Colon (tissue), 2 donors: ENCODE measurements around the gene ZFYVE21.

Experiments used
- FAIRE-seq: peaks from 2 replicates; lab custom pipeline; 2012; peaks lifted over from hg19 to GRCh38; lab: Jason Lieb, UNC
- donor health status: control.
- donor health status: control.

Gene ZFYVE21

DNA sequence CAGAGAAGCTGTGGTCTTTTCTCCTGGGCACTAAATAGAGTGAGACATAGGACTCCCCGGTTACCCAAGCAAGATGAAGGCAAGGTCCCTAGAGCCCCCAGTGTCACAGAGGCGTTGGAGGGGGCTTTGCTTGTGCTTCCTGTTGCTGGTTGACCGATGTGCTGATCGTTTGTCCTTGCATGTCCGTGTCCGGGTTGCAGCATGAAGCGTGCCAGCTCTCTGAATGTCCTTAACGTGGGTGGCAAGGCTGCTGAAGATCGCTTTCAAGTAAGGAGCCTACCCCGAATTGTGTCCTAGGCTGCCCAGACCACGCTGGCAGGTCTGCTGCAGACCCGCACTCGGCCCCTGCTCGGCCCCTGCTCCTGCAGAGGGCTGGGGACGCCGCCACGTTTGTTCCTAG is 23.5 kb upstream of the ZFYVE21 start:
- FAIRE-seq, result no peak

DNA sequence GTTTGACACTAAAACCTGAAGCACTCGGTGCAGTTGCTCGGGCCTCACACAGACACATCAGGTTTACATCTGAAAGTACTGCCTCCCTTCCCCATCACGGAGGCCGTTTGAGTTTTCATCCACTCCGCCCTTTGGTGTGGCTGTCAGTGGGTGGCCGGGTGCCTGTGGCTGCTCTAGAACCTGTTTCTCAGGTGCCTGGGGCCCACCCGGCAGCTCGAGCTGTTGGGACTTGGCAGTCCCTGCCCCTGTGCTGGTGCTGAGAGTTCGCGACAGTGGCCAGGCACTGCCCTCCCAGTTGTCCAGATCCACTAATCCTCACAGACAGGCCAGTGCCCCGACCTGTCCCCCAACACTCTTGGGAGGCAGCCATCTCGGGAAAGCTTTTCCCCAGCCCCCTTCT is 22.7 kb upstream of the ZFYVE21 start:
- no peak for FAIRE-seq

DNA sequence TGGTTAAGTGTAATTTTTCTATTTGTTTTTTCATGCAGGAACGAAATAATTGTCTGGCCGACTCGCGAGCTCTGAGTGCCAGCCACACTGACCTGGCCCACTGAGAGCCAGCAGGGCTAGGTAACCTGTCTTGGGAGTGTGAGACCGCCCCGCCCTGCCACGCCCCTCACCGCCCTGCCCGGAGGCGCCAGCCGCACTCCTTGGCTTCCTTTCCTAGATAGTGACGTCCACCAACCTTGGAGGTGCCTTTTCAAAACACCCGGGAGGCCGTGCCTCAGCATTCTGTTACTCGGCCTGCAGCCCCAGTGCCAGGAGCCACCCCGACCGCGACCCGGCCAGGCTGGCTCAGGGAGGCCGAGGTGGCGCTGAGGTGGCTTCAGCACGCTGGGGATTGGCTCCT is 22.1 kb upstream of the ZFYVE21 start:
- no peak for FAIRE-seq

DNA sequence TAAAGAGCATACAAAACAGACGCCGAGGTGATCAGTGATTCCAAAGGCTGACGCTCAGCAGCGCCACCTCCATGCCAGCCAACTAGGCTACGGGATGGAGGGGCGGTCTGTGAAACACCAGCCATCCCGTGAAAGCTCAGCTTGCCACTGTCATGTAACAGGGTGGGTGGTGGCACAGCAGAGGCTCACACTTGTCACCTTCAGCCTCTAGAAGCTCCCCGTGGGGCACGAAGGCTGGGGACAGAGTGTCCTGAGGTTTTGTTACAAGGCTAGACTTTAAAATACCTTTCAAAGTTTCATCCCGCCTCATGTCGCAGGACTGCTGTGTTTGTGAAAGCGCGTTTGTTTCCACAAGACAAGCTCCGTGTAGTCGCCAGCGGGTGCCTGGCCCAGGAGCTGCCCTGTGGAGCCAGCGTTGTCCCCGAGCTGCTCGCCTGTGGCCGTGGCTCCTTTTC is 21.0 kb upstream of the ZFYVE21 start:
- FAIRE-seq, result no peak

DNA sequence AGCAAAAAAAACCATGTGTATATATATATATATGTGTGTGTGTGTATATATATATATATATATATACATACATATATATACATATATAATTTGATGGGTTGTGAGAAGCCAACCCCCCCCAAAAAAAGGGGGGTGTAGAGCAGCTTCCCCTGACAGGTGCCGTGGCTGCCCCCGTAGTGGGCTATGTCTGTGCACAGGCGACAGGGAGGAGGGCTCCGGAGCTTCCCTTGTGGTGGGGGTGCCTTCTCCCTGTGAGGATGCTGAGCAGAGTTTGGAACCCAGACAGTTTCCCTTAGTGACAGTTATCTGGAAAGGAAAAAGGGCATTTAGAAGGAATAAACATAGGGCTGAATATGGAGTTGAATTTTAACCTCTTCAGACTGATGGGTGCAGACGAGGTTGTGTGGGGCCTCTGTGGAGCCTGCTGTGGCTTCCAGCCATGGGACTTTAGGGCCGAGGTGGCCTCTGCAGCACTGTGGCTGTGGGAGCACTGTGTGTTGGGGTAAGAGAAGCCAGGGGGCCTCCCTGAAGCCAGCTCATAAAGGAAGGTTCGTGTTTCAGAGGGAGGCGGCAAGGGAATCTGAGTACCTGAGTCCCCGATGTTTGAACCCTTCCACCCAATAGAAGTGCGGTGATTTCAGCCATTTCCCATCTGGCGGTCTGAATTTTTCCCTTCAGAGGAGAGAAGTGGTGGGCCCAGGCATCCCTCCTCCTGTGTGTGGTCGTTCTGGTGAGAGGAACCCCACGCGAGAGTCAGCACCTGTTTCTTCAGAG is 20.1 kb upstream of the ZFYVE21 start:
- no peak for FAIRE-seq

DNA sequence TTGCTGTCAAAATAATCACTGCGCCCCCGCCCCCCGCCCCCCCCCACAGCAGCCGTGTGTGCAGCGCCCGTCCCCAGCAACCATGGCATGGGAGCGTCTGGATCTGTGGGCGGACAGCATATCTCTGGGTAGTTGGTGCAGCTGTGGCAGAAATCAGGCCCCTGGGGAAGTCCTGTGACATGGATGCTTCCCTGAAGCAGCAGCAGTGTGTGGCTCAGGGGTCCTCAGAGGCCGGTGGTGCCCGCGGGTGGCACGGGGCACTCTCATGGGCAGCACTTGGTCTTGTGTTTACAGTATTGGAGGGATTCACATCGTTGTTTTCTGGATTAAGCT is 19.6 kb upstream of the ZFYVE21 start:
- FAIRE-seq, result no peak

DNA sequence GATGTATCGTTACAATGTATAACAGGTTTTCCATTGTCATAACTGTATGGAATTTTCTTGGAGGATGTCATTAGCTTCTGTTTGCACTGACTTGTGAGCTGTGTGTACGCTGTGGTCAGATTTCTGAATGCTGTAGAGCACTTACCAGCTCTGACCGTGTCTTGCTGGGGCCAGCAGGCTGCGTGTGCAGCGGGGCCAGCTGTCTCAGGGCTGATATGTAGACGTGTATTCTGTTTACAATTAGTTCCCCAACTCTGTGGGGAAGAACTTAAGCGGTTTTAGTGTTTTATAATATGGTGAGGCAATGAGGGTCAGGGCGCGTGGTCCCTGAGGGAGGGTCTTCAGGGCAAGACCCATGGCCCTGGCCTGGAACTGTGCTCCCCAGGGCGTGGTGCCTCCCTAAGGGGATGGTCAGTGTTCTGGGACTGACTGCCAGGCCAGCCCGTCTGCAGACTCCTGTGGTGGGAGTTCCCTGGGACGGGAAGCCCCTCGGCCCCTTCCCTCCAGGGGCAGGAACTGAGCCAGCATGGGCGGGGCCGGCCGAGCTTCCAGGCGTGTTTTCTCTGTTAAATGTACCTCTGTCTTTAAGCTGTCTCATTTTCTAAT is 19.0 kb upstream of the ZFYVE21 start:
- no peak for FAIRE-seq

DNA sequence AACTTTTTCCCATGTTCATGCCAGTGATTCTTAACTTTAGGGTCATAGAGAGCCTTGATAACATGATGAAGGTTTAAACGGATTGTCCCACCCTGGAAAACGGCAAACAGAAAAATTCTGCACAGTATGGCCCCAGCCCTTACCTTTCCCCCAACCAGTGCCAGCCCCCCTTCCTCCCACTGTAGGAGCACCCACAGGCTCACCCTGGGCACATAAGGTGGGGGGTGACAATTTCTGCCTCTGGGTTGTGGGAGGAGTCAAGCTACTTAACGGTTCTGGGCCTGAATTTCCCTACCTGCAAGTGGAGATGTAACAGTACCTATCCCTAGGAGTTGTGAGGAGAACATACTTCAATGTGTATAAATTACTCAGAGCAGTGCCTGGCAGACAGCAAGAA is 18.4 kb upstream of the ZFYVE21 start:
- FAIRE-seq, result no peak

DNA sequence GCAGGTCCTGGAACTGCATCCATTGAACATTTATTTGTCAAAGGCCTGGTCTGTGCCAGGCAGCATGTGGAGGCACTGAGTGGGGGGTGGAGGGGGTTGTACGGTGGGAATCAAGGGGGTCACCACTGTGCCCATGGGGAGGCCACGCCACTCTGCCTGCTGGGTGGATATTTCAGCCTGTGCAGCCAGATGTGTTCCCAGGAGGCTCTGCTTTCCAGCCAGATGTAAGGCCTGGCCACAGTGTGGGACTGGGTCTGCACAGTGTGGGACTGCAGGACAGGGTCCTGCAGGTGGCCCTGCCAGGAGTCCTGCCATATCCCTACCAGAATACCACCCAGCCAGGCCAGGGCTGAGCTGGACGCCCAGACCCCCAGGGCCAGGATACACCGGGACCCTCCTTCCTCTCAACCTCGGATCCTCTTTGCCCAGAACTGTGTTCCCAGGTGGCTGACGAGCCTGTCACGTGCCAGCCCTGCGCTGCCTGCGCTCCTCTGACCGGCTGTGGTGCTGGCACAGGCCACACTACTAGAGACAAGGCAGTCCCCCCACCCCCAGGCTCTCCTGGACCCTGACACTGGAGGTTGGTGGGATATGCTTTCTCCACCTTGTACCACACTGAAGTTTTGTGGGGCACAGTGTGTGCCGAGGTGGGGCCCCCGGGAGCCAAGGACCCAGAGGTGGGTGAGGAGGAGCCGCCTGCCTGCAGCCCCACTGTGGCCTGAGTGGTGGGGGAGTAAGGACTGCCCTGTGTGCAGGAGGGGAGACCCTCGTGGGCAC is 17.8 kb upstream of the ZFYVE21 start:
- no peak for FAIRE-seq

DNA sequence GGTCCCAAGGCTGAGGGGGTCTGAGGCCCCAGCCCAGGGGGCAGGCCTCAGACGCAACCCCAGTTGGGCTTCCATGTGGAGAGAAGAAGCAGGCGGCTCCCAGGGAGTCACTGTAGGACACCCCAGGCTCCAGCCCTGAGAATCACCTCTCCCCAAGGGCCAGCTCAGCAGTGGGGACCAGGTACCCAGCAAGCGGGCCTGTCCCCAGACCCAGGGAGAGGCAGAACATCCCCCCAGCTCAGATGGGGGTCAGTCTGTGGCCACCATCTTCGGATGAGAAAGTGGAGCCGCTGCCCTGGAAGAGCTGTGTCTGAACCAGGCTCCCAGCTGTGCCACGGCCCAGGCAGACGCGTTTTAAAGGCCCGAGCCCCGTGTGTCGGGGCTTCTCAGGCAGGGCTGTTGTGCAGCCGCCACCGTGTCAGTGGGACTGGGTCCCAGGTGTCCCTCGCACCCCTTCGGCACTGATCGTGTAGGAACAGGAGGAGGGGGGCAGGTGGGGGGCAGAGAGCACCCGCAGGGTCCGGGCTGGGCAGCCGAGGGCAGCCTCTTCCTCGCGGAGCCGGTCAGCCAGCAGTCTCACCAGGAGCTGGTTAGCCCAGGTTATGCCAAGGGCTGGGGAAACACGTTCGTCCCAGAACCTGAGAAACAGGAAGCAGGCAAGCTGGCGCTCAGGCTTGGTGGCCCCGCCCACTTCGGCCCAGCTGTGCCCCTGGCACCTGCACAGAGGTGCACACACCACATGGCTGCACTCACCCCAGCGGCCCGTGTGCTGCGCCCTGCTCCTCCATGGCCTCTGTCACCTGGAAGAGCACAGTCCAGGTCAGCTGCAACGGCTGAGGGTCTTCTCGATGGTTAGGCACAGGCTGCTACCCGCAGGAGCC is 17.0 kb upstream of the ZFYVE21 start:
- no peak for FAIRE-seq

DNA sequence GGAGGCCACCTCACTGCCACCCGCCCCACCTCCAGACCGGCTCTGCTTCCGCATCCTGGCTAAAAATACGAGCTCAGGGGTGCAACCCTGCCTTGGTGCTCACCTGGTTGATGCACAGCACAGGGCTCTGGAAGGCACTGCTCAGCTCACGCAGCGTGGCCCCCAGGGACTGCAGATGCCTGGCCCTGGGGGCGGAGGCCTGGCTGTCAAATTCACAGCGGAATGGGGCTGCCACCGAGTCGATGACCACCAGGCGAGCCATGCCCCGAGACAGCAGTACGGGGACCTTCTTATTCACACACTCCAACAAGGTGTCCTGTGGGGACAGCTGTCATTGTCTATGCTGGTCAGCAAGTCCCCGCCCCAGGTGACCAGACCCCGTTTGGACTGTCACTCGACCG is 16.3 kb upstream of the ZFYVE21 start:
- no peak for FAIRE-seq

DNA sequence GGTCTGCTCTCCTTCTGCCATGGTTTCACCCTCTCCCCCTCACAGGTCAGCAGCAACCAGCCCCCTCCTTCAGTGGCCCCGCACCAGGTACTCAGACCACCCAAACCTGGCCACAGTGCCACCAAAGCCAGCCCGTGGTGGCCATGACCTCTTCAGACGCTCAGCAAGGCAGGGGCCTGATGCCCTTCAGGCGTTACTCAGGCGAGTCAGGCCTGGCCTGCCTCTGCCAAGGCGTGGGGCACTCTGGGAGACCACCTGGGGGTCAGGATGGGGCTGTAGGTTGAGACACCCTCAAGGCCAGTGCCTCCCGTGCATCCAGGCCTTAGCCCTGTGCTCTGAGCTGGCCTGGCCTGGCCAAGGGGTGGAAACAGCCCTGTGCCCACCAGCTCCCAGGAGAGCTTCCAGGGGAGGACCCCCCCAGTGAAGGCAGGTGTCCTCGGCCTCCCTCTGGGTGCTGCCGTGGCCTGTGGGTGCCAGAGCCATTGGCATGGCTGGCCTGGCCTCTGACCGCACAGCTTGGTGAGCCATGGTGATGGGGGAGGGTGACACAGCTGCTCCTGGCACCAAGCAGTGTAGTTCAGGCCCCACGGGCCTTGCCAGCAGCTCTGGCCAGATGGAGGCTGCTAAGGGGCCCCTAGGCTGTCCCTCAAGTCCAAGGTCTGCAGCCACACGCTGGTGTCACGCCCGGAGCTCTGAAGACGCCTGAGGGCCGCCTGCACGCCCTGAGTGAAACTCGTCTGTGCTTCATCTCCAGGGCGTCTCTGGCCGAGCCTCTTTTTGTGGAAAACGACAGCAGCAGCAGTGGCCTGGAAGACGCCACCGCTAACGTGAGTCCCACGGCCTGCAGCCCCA is 15.5 kb upstream of the ZFYVE21 start:
- no peak for FAIRE-seq

DNA sequence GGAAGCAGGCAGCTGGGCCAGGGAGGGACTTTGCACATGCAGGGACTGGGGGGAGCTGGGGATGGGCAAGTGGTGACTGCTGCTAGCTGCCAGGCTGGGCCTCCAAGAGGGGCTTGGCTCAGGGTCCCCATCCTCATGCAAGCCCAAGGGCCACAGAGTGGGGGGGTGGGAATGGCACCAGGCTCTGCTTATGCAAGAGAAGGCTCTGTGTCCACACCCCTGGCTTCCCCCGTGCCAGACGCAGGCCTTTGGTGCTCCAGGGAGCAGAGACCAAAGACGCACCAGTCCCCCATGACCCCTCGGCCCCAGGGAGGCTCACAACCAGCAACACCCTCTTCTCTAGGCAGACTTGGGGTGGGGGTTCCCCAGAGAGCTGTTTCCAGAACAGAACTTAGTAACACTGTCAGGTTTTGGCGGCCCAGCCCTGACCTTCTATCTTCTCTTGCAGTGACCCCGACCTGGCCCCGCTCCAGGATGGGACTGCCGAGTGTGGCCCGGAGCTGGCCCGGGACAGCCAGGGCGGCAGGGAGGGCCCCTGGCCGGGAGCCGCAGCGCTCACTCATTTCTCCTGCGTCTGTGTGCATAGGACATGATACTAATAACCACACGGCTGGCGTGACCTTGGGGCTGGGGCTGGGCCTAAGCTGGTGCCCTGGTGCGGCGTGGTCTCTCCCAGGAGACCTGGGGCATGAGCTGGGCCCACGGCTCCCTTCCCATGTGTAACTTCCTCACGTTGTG is 14.7 kb upstream of the ZFYVE21 start:
- FAIRE-seq, result no peak

DNA sequence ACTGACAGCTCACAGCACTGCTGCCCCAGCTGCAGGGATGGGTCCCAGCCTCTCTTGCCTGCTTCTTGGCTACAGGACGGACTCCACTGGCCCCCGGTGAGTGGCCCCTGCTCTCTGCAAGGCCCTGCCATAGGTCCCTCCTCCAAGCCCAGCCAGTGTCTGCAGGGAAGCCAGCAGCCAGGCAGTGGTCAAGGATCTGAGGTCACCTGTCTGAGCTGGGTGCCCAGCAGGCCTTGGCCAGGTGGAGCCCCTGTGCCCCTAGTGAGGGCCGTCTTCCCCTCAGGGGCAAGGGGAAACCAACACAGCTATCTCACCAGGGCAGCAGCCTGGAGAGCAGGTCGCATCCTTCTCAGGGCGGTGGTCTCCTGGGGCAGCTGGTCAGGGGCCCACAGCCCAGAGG is 13.5 kb upstream of the ZFYVE21 start:
- no peak for FAIRE-seq

DNA sequence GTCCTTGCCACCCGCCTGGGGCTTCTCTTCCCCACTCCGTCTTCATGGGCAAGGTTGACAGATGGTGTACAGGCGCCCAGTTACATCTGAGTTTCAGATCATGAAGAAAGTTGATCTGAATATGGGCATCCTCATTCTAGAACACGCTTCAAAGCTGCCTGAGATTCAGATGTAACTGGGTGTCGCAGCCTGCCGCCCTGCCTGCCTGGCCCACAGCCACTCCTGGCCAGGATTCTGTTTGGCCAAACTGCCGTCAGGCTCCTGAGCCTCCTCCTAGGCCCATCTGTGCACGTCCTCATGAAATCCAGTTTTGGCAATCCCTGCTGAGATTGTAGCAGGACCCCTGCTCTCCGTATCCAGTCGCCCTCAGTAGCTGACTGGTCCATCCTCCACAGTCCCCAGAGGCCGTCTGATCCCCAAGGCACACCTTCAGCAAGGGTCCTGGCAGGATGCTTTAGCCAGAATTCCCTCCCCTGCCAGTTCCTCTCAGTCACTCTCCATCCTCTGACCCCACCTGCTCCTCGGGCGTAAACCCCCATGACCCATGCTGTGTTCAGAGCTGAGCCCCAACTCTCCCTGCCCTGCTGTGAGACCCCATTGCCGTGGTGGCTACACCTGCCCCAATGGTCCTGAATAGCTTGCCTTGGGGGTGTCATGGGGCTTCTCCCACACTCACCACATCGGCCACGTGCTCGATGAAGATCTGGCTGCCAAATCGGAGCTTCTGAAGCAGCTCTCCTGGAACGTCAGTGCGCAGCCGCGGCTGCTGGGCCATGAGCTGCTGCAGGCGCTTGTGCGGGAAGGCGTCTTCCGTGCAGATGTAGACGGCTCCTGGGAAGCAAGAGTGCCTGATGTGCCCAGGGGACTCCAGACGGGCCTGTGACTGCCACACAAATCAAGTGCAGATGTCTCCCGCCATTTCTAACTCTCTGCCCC is 12.8 kb upstream of the ZFYVE21 start:
- no peak for FAIRE-seq

DNA sequence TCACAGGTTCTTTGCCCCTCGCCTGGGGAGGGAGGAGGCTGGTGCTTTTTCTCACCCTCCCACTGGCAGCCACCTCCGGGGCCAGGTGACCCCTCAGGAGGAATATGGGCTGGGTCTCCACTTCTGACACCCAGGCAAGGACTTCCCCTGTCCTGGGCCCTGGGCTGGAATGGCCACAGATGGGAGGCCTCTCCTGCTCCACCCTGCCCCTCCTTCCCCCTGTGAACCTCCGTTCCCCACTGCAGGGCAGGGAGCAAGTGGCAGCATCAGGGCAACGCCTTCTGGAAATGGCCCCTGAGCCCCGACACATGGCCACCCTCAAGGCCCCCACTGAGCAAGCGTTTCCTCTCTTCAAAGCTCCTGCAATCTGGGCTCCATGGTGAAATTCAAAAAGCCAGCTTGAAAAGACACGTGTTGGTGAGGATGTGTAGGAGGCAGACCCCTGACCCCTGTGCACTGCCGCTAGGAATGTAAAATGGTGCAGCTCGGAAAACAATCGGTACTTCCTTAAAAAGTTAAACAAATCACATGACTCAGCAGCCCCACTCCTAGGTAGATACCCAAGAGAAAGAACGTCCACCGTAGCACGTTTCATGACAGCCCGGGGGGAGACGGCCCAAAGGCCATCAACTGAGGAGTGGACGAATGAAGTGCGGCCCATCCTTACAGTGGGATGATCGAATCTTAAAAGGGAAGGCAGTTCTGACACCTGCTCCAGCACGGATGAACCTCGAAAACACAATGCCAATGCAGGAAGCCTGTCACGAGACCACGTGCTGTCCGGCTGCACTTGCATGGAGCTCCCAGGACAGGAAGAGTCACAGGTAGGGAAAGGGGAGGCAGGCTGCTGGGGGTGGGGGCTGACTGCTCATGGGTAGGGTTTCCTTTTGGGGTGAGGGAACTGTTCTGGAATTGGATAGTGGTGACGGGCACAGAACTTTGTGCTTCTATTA is 11.9 kb upstream of the ZFYVE21 start:
- no peak for FAIRE-seq

DNA sequence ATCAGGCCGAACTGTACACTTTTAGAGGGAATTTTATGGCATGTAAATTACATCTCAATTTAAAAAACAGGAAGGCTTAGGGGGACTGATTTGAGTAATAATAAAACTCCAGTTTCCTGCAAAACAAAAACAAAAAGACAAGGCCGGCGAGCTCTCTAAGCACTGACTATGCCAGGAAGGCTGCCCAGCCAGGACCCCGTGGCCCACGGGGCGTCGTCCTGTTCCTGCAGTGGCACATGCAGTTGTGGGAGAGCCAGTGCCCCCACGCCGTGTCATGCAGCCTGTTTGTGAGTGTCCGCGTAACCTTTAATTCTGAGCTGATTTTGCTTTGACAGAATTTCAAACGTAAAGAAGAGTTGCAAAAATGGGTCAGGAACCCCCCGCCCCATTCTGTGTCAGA is 10.9 kb upstream of the ZFYVE21 start:
- no peak for FAIRE-seq

DNA sequence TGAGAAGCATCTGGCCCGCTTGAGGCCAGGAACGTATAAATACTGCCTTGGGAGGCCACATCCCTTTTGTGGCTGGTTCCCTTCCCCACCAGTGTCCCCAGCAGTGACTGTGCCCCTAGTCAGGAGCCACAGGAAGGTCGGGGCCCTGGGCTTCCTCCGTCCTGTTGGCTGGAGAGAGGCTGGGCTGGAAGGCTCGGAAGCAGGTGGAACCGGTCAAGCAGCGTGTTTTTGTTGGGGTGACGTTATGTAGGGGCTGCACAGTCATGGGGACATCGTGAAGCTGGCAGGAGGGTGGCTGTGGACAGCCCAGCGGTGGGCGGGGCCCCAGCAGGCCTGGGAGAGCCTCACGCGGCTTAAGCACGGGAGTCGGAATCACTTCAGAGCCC is 10.5 kb upstream of the ZFYVE21 start:
- FAIRE-seq, result no peak
